Measurements from ENCODE around the gene REV3L. TPM values are rescaled to one million over a fixed set of nuclear protein-coding genes. Genes with fewer than 3 reads are reported as not detected.

The REV3L gene
- polyA plus RNA-seq, 1 experiment: 19.1 TPM

- CTCF ChIA-PET: interaction anchor here (0.6 to 1.1 kb wide), 2 partner anchors 67 to 92 kb away, joined by 3 read pairs; no protein-coding TSS in a partner anchor
- POLR2A ChIA-PET: interaction anchor here (0.6 kb wide), 1 partner anchor 91 kb away, joined by 3 read pairs; no protein-coding TSS in a partner anchor
- no peaks in the 10 kb centered on the region for H3K27me3 ChIP-seq (ENCODE audit: control insufficient read depth, insufficient read depth, low read length)
- no peak for DNase-seq (ENCODE audit: low read depth)
- H3K36me3 ChIP-seq (ENCODE audit: control insufficient read depth, insufficient read depth, low read length): no peaks in the 10 kb centered on the region
- TF ChIP-seq CTCF (IDR thresholded peaks at IDR 0.05; ENCODE audit: insufficient read depth, low read depth, low read length): no peak
- H3K4me3 ChIP-seq (ENCODE audit: low read depth, low read length): no peak overlapping the region
Measured at GRCh38 chr6:111485342-111485741, 2.3 kb upstream of the REV3L start.

GRCh38 chr6:111484633-111484930 is 1.6 kb upstream of the REV3L start:
- Histone ChIP-seq H3K27me3 (ENCODE audit: control insufficient read depth, insufficient read depth, low read length) (no peaks in the 10 kb centered on the region), H3K4me3 (ENCODE audit: low read depth, low read length) (peak overlapping the region; percentile 72), H3K36me3 (ENCODE audit: control insufficient read depth, insufficient read depth, low read length) (no peaks in the 10 kb centered on the region)
- CTCF ChIA-PET: interaction anchor here (0.6 to 1.1 kb wide), 4 partner anchors 37 to 192 kb away, joined by 3 to 5 read pairs (median 4); no protein-coding TSS in a partner anchor
- DNase-seq (ENCODE audit: low read depth): no peak
- no peak for TF ChIP-seq CTCF (IDR thresholded peaks at IDR 0.05; ENCODE audit: insufficient read depth, low read depth, low read length)
- POLR2A ChIA-PET: interaction anchor here (0.6 to 0.9 kb wide), 3 partner anchors 91 to 220 kb away, joined by 3 to 4 read pairs (median 4); no protein-coding TSS in a partner anchor

- no peaks in the 10 kb centered on the region for H3K27me3 ChIP-seq (ENCODE audit: control insufficient read depth, insufficient read depth, low read length)
- no peaks in the 10 kb centered on the region for H3K36me3 ChIP-seq (ENCODE audit: control insufficient read depth, insufficient read depth, low read length)
- POLR2A ChIA-PET: interaction anchor here (0.7 to 1.5 kb wide), 3 partner anchors 91 to 221 kb away, joined by 4 to 6 read pairs (median 4); partner anchors contain the start of gene TRAF3IP2
- no peak for TF ChIP-seq CTCF (IDR thresholded peaks at IDR 0.05; ENCODE audit: insufficient read depth, low read depth, low read length)
- CTCF ChIA-PET: interaction anchor here (0.6 to 1.1 kb wide), 5 partner anchors 38 to 193 kb away, joined by 3 to 5 read pairs (median 4); no protein-coding TSS in a partner anchor
- peak; percentile 88 for DNase-seq (ENCODE audit: low read depth)
- H3K4me3 ChIP-seq (ENCODE audit: low read depth, low read length): peak overlapping the region; percentile 72
Measured at GRCh38 chr6:111483736-111484632, 966 bp upstream of the REV3L start.

- TF ChIP-seq CTCF (IDR thresholded peaks at IDR 0.05; ENCODE audit: insufficient read depth, low read depth, low read length): no peak
- ChIA-PET POLR2A (interaction anchor here (0.6 to 1.5 kb wide), 5 partner anchors 12 to 123 kb away, joined by 5 to 18 read pairs (median 7); partner anchors contain the start of gene TRAF3IP2), CTCF (no interaction called here)
- no peaks in the 10 kb centered on the region for H3K27me3 ChIP-seq (ENCODE audit: control insufficient read depth, insufficient read depth, low read length)
- H3K36me3 ChIP-seq (ENCODE audit: control insufficient read depth, insufficient read depth, low read length): no peaks in the 10 kb centered on the region
- H3K4me3 ChIP-seq (ENCODE audit: low read depth, low read length): peak overlapping the region; percentile 72
- no peak for DNase-seq (ENCODE audit: low read depth)
Measured at GRCh38 chr6:111482188-111482958, 645 bp downstream of the REV3L start.

- ChIA-PET CTCF (no interaction called here), POLR2A (interaction anchor here (0.6 kb wide), 1 partner anchor 121 kb away, joined by 3 read pairs; no protein-coding TSS in a partner anchor)
- peak overlapping the region; percentile 72 for H3K4me3 ChIP-seq (ENCODE audit: low read depth, low read length)
- no peaks in the 10 kb centered on the region for H3K27me3 ChIP-seq (ENCODE audit: control insufficient read depth, insufficient read depth, low read length)
- DNase-seq (ENCODE audit: low read depth): no peak
- no peaks in the 10 kb centered on the region for H3K36me3 ChIP-seq (ENCODE audit: control insufficient read depth, insufficient read depth, low read length)
- no peak for TF ChIP-seq CTCF (IDR thresholded peaks at IDR 0.05; ENCODE audit: insufficient read depth, low read depth, low read length)
Measured at GRCh38 chr6:111481836-111482187, 1.2 kb downstream of the REV3L start.

Data from BJ (cell line).